Hippocampal formation (tissue), 2 donors: ENCODE results near the gene CCDC54.
A peak's percentile ranks its signal among the peaks of the same experiment; 100 is the strongest.
"Not testable (repeated sequence)": the region's sequence is repeated elsewhere in the genome, so short reads cannot be mapped to it uniquely, and the experiment has no call there.

Source experiments
- DNase-seq, 2 donors: peaks; one replicate each; lab custom pipeline; 2025; lab: John Stamatoyannopoulos, UW

The CCDC54 gene

GRCh38 chr3:107377151-107377550 lies at the start of gene CCDC54:
TSS of gene CCDC54 (plus strand) at chr3:107377439. CDS start at chr3:107377588, 149 bp downstream.
- DNase-seq: no peak

GRCh38 chr3:107328069-107328468 lies 49.2 kb upstream of the CCDC54 start:
- no peak for DNase-seq

GRCh38 chr3:107329088-107329487 lies 48.2 kb upstream of the CCDC54 start:
- no peak for DNase-seq

GRCh38 chr3:107339690-107340089 lies 37.5 kb upstream of the CCDC54 start:
- not testable (repeated sequence) for DNase-seq

GRCh38 chr3:107344722-107345121 lies 32.5 kb upstream of the CCDC54 start:
- no peak for DNase-seq

GRCh38 chr3:107345822-107346405 lies 31.3 kb upstream of the CCDC54 start:
- DNase-seq: peak in 1 of 2 donors; percentile 25

- no peak for DNase-seq
Observed at GRCh38 chr3:107346564-107346963, 30.7 kb upstream of the CCDC54 start.

- DNase-seq: no peak
Observed at GRCh38 chr3:107347751-107348150, 29.5 kb upstream of the CCDC54 start.

- DNase-seq: no peak
Observed at GRCh38 chr3:107356706-107357105, 20.5 kb upstream of the CCDC54 start.

GRCh38 chr3:107361633-107362032 lies 15.6 kb upstream of the CCDC54 start:
- no peak for DNase-seq

- DNase-seq: no peak
Observed at GRCh38 chr3:107365051-107365450, 12.2 kb upstream of the CCDC54 start.

- DNase-seq: no peak
Observed at GRCh38 chr3:107366766-107367165, 10.5 kb upstream of the CCDC54 start.

GRCh38 chr3:107367353-107367752 lies 9.9 kb upstream of the CCDC54 start:
- no peak for DNase-seq

- DNase-seq: no peak
Observed at GRCh38 chr3:107368654-107369398, 8.4 kb upstream of the CCDC54 start.

GRCh38 chr3:107369791-107370190 lies 7.4 kb upstream of the CCDC54 start:
- no peak for DNase-seq

- DNase-seq: no peak
Observed at GRCh38 chr3:107370907-107371306, 6.3 kb upstream of the CCDC54 start.

- no peak for DNase-seq
Observed at GRCh38 chr3:107372506-107372905, 4.7 kb upstream of the CCDC54 start.

- DNase-seq: no peak
Observed at GRCh38 chr3:107373896-107374295, 3.3 kb upstream of the CCDC54 start.

GRCh38 chr3:107375682-107376081 lies 1.6 kb upstream of the CCDC54 start:
- DNase-seq: no peak

- DNase-seq: no peak
Observed at GRCh38 chr3:107382631-107383030, 5.4 kb downstream of the CCDC54 start.

GRCh38 chr3:107384428-107384827 lies 7.2 kb downstream of the CCDC54 start:
- DNase-seq: no peak

GRCh38 chr3:107384907-107385306 lies 7.7 kb downstream of the CCDC54 start:
- peak in 1 of 2 donors; percentile 90 for DNase-seq

GRCh38 chr3:107387555-107387954 lies 10.3 kb downstream of the CCDC54 start:
- no peak for DNase-seq
